Mesenchymal stem cell (in vitro differentiated cells and primary cell): ENCODE results near the gene DDX47. TPM values are rescaled to one million over a fixed set of nuclear protein-coding genes. Genes with fewer than 3 reads are reported as not detected.
A peak's percentile ranks its signal among the peaks of the same experiment; 100 is the strongest.

Experiments
- DNase-seq: peaks from one replicate; pipeline ENCODE4 v3.0.0-alpha.2; 2013
- H2AFZ ChIP-seq: one replicate; pipeline ENCODE4 v1.6.1; 2013; ENCODE audit warnings: low read depth, mild to moderate bottlenecking, control low read depth, inconsistent platforms, low read length, moderate library complexity
- H2AK5ac ChIP-seq: 2 replicates; pipeline ENCODE4 v1.6.1; 2013; ENCODE audit warnings: low read length, moderate library complexity, mild to moderate bottlenecking, inconsistent platforms; ENCODE audit not compliant: severe bottlenecking
- H2BK120ac ChIP-seq: one replicate; pipeline ENCODE4 v1.6.1; 2013; ENCODE audit warnings: low read depth, mild to moderate bottlenecking, inconsistent platforms, low read length, moderate library complexity
- H2BK12ac ChIP-seq, 2 experiments: one replicate each; pipeline ENCODE4 v1.6.1; 2013; ENCODE audit warnings: inconsistent platforms in 2 of 2, low read length in 2 of 2, mild to moderate bottlenecking in 2 of 2, moderate library complexity in 2 of 2, control low read depth in 1 of 2
- H2BK15ac ChIP-seq: one replicate; pipeline ENCODE4 v1.6.1; 2013; ENCODE audit warnings: mild to moderate bottlenecking, low read depth, inconsistent platforms; ENCODE audit not compliant: poor library complexity, severe bottlenecking
- H2BK5ac ChIP-seq: 2 replicates; pipeline ENCODE4 v1.6.1; 2013; ENCODE audit warnings: low read depth, mild to moderate bottlenecking, low read length, control low read depth, inconsistent platforms; ENCODE audit not compliant: poor library complexity, severe bottlenecking
- H3K14ac ChIP-seq, 2 experiments: one replicate each; pipeline ENCODE4 v1.6.1; 2013; ENCODE audit warnings: inconsistent platforms in 2 of 2, low read length in 2 of 2, control low read depth in 1 of 2, mild to moderate bottlenecking in 1 of 2, moderate library complexity in 1 of 2
- H3K18ac ChIP-seq, 2 experiments: one replicate each; pipeline ENCODE4 v1.6.1; 2013; ENCODE audit warnings: inconsistent platforms in 2 of 2, low read length in 2 of 2, control low read depth in 1 of 2, low read depth in 1 of 2, mild to moderate bottlenecking in 1 of 2
- H3K23ac ChIP-seq, 2 experiments: one replicate each; pipeline ENCODE4 v1.6.1; 2013; ENCODE audit warnings: inconsistent platforms in 2 of 2, low read length in 2 of 2, mild to moderate bottlenecking in 2 of 2, moderate library complexity in 2 of 2, control low read depth in 1 of 2
- H3K27ac ChIP-seq: 2 replicates; pipeline ENCODE4 v1.5.1; 2013; ENCODE audit warnings: mild to moderate bottlenecking, moderate library complexity, low read length, control low read depth, inconsistent platforms; ENCODE audit not compliant: poor library complexity, severe bottlenecking
- H3K27me3 ChIP-seq, 2 experiments: 2 replicates each; pipeline versions ENCODE4 v1.6.1 to v1.7.0; 2013; ENCODE audit warnings: low read length in 2 of 2, mild to moderate bottlenecking in 2 of 2, moderate library complexity in 2 of 2, control low read depth in 1 of 2, inconsistent platforms in 1 of 2; ENCODE audit not compliant: control insufficient read depth in 1 of 2, insufficient read depth in 1 of 2
- H3K36me3 ChIP-seq, 2 experiments: 2 replicates each; pipeline versions ENCODE4 v1.6.1 to v1.7.0; 2013; ENCODE audit warnings: low read length in 2 of 2, control low read depth in 1 of 2, inconsistent platforms in 1 of 2, low read depth in 1 of 2, mild to moderate bottlenecking in 1 of 2; ENCODE audit not compliant: insufficient read depth in 2 of 2, control insufficient read depth in 1 of 2
- H3K4ac ChIP-seq, 2 experiments: one replicate each; pipeline ENCODE4 v1.6.1; 2013; ENCODE audit warnings: inconsistent platforms in 2 of 2, low read length in 2 of 2, mild to moderate bottlenecking in 2 of 2, moderate library complexity in 2 of 2, control low read depth in 1 of 2, low read depth in 1 of 2
- H3K4me1 ChIP-seq: 2 replicates; pipeline ENCODE4 v1.6.1; 2013; ENCODE audit warnings: low read depth, low read length, control low read depth; ENCODE audit not compliant: control insufficient read depth, insufficient read depth
- H3K4me2 ChIP-seq: 2 replicates; pipeline ENCODE4 v1.6.1; 2013; ENCODE audit warnings: low read length, mild to moderate bottlenecking, inconsistent platforms; ENCODE audit not compliant: poor library complexity, severe bottlenecking
- H3K4me3 ChIP-seq, 2 experiments: 2 replicates each; pipeline versions ENCODE4 v1.5.1 to v1.7.0; 2013; ENCODE audit warnings: low read length in 2 of 2, mild to moderate bottlenecking in 2 of 2, control low read depth in 1 of 2, low read depth in 1 of 2; ENCODE audit not compliant: insufficient read depth in 1 of 2
- H3K79me1 ChIP-seq: replicated peaks from 2 replicates; pipeline ENCODE4 v1.6.1; 2013; ENCODE audit warnings: mild to moderate bottlenecking, control low read depth, low read length, inconsistent platforms; ENCODE audit not compliant: poor library complexity, severe bottlenecking
- H3K9ac ChIP-seq: 2 replicates; pipeline ENCODE4 v1.7.0; 2013; ENCODE audit warnings: mild to moderate bottlenecking, low read length, moderate library complexity
- H3K9me3 ChIP-seq: 2 replicates; pipeline ENCODE4 v1.7.0; 2013; ENCODE audit warnings: mild to moderate bottlenecking, low read length; ENCODE audit not compliant: control insufficient read depth
- H4K8ac ChIP-seq: one replicate; pipeline ENCODE4 v1.6.1; 2013; ENCODE audit warnings: inconsistent platforms, mild to moderate bottlenecking, low read length, moderate library complexity
- H4K91ac ChIP-seq: one replicate; pipeline ENCODE4 v1.6.1; 2013; ENCODE audit warnings: mild to moderate bottlenecking, low read length, inconsistent platforms
- WGBS: methylation state at CpG from one replicate; pipeline ENCODE4 v1.1.7; 2013; ENCODE audit warnings: mixed read lengths; 5-methylcytosine and 5-hydroxymethylcytosine counted together
- polyA plus RNA-seq, 2 experiments: library from polyadenylated mRNA; stranded (reverse); fragments of 200-250 nt; gene quantifications; one replicate each; pipeline ENCODE4 v1.2.3, GENCODE V29; 2013

DDX47 gene
- 36.6 TPM for polyA plus RNA-seq (2013, experiment 1 of 2)
- polyA plus RNA-seq (2013, experiment 2 of 2), result 38.5 TPM

GRCh38 chr12:12813120-12814101 lies at the start of gene DDX47:
Gene DDX47, plus strand, starts transcription at chr12:12813346. Its CDS starts 22 bp downstream, at chr12:12813368.
- peak; percentile 92 for DNase-seq
- peak within 1 kb of the TSS; percentile 71 to 87 for H3K4me3 ChIP-seq
- WGBS, result 4% methylated on average over 35 of the region's 35 CpGs

DNA sequence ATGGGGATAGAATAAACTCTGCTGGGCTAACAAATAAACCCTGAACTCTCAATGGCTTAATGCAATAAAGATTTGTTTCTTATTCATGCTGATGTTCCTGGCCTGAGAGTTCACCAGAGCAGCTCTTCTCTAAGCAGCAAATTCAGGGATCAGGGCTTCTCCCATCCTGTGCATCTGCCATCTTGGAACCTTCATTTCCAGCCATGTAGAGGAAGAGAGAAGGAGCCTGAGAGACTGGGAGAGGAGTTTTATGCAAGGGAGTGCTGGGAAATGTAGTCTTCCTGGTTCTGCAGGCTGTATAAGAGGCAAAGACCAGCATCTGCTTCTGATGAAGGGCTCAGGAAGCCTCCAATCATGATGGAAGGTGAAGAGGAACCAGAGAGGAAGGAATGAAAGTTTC lies 48.3 kb upstream of the DDX47 start:
- no peak for DNase-seq
- no peaks in the 10 kb centered on the region for H3K27me3 ChIP-seq
- H2BK5ac ChIP-seq, result no peak overlapping the region
- no peak overlapping the region for H2AFZ ChIP-seq
- H3K27ac ChIP-seq, result no peak overlapping the region
- H2BK15ac ChIP-seq, result no peak overlapping the region
- H4K8ac ChIP-seq, result no peak overlapping the region
- no peak overlapping the region for H3K4ac ChIP-seq
- H3K79me1 ChIP-seq, result no peaks in the 10 kb centered on the region
- no peaks in the 10 kb centered on the region for H3K4me1 ChIP-seq
- no peak overlapping the region for H3K14ac ChIP-seq
- no peak overlapping the region for H4K91ac ChIP-seq
- H3K9ac ChIP-seq, result no peak overlapping the region
- no peak overlapping the region for H2BK120ac ChIP-seq
- H3K4me3 ChIP-seq, result no peak overlapping the region
- H2AK5ac ChIP-seq, result no peak overlapping the region
- no peak overlapping the region for H3K18ac ChIP-seq
- peaks cover 0 to 3% of the 10 kb centered on the region in 2 experiments for H3K36me3 ChIP-seq
- no peak overlapping the region for H3K23ac ChIP-seq
- H2BK12ac ChIP-seq, result no peak overlapping the region
- no peaks in the 10 kb centered on the region for H3K9me3 ChIP-seq
- no peak overlapping the region for H3K4me2 ChIP-seq

More at GRCh38 chr12:12813120-12814101, at the start of gene DDX47:
- H3K23ac ChIP-seq, result no peak within 1 kb of the TSS
- no peak within 1 kb of the TSS for H2AFZ ChIP-seq
- H3K14ac ChIP-seq, result no peak within 1 kb of the TSS
- H2BK5ac ChIP-seq, result no peak within 1 kb of the TSS
- peaks cover 0 to 28% of the 10 kb centered on the region in 2 experiments for H3K36me3 ChIP-seq
- H3K27me3 ChIP-seq, result no peaks in the 10 kb centered on the region
- no peak within 1 kb of the TSS for H2BK15ac ChIP-seq
- H2BK120ac ChIP-seq, result no peak within 1 kb of the TSS
- H2BK12ac ChIP-seq, result no peak within 1 kb of the TSS
- no peak within 1 kb of the TSS for H4K8ac ChIP-seq
- H3K18ac ChIP-seq, result peak within 1 kb of the TSS; percentile 5 to 13
- no peak within 1 kb of the TSS for H2AK5ac ChIP-seq
- H3K79me1 ChIP-seq, result peaks cover 4% of the 10 kb centered on the region
- H4K91ac ChIP-seq, result peak within 1 kb of the TSS; percentile 61
- peak within 1 kb of the TSS in 1 of 2 experiments; percentile 57 for H3K4ac ChIP-seq
- peak within 1 kb of the TSS; percentile 93 for H3K9ac ChIP-seq
- peak within 1 kb of the TSS; percentile 24 for H3K4me2 ChIP-seq
- H3K27ac ChIP-seq, result peak within 1 kb of the TSS; percentile 42
- peaks cover 5% of the 10 kb centered on the region for H3K4me1 ChIP-seq
- no peaks in the 10 kb centered on the region for H3K9me3 ChIP-seq

- Histone ChIP-seq H3K23ac (no peak overlapping the region), H3K4me1 (no peaks in the 10 kb centered on the region), H3K18ac (no peak overlapping the region), H2BK5ac (no peak overlapping the region), H3K14ac (no peak overlapping the region), H3K9me3 (no peaks in the 10 kb centered on the region), H3K36me3 (no peaks in the 10 kb centered on the region), H3K79me1 (no peaks in the 10 kb centered on the region), H4K91ac (no peak overlapping the region), H2BK120ac (no peak overlapping the region), H2AFZ (no peak overlapping the region), H2BK15ac (no peak overlapping the region), H2AK5ac (no peak overlapping the region), H4K8ac (no peak overlapping the region), H3K4ac (no peak overlapping the region), H2BK12ac (no peak overlapping the region), H3K9ac (no peak overlapping the region), H3K4me2 (no peak overlapping the region), H3K4me3 (no peak overlapping the region), H3K27me3 (no peaks in the 10 kb centered on the region), H3K27ac (no peak overlapping the region)
- DNase-seq, result no peak
- WGBS, result 100% methylated on average over 1 of the region's 6 CpGs
Observed at GRCh38 chr12:12770262-12770661, 42.9 kb upstream of the DDX47 start.

DNA sequence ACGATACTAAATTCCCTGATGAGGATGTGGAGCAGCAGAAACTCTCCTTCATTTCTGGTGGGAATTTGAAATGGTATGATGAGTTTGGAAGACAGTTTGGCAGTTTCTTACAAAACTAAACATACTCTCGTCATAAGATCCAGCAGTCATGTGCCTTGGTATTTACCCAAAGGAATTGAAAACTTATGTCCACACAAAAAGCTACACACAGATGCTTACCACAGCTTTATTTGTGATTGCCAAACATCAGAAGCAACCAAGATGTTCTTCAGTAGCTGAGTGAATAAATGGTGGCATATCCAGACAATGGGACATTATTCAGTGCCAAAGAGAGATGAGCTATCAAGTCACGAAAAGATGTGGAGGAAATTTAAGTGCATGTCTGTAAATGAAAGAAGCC lies 38.4 kb upstream of the DDX47 start:
- Histone ChIP-seq H2BK120ac (no peak overlapping the region), H2BK5ac (no peak overlapping the region), H3K18ac (no peak overlapping the region), H3K4me3 (no peak overlapping the region), H3K9ac (no peak overlapping the region), H2BK15ac (no peak overlapping the region), H3K27ac (no peak overlapping the region), H3K79me1 (no peaks in the 10 kb centered on the region), H3K4me1 (no peaks in the 10 kb centered on the region), H4K91ac (no peak overlapping the region), H3K23ac (no peak overlapping the region), H2BK12ac (no peak overlapping the region), H3K4me2 (no peak overlapping the region), H2AK5ac (no peak overlapping the region), H3K4ac (no peak overlapping the region), H3K14ac (no peak overlapping the region), H3K36me3 (no peaks in the 10 kb centered on the region), H3K9me3 (no peaks in the 10 kb centered on the region), H2AFZ (no peak overlapping the region), H4K8ac (no peak overlapping the region), H3K27me3 (no peaks in the 10 kb centered on the region)
- WGBS, result 77% methylated on average over 2 of the region's 3 CpGs
- DNase-seq, result no peak
